PFSK-1 (cell line): ENCODE results near the gene GDPD5.

Source experiments
- POLR2AphosphoS5 ChIP-seq: IDR thresholded peaks from 2 replicates; pipeline ENCODE4 v1.6.1; 2012; ENCODE audit warnings: low read depth, mild to moderate bottlenecking, control low read depth, low read length, moderate library complexity
- TF ChIP-seq, protein P1 (sequence below), 2 experiments: IDR thresholded peaks; 2 replicates each; pipeline versions ENCODE4 v1.6.1 to v1.8.0; 2011 to 2012; ENCODE audit warnings: low read depth in 2 of 2, low read length in 2 of 2, control low read depth in 1 of 2, inconsistent platforms in 1 of 2, mild to moderate bottlenecking in 1 of 2, moderate library complexity in 1 of 2; ENCODE audit not compliant: insufficient read depth in 1 of 2

DNA sequence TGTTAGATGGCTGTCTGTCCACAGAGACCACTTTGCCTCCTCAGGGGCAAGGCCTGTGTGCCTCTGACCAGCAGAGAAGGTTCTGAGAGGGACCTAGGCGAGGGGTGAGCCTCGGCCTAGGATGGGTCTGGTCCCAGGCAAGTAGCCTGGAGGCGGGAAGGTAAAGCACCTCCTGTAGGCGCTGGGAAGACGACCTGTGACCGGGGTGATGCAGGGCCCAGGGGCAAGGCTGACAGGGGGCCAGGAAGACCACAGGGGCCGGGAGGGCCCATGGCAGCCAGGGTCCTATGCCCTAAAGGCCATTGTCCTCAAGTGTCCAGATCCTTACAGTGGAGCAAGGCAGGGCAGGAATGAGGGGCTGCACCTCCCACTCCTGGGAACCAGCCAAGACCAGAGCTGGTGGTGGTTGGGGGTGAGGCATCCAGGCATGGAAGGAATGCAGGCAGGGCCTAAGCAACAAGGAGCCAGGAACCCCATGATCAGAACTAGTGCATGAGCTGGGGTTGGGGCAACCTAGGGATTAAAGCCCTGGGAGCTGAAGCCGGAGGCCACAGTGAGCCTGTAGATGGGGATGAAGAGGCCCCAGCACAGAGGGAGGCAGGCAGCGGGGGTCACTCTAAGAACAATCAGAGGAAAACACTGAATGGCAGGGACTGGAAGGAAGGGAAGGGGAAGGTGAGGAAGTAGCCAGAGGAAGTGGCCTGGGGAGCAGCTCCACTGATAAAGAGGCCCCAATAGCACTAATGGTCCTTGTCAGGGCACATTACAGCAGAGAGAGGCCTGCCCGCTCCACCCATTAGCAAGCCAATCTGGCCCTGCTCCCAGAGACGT, 59.8 kb downstream of the GDPD5 start:
- TF ChIP-seq, protein P1, sequence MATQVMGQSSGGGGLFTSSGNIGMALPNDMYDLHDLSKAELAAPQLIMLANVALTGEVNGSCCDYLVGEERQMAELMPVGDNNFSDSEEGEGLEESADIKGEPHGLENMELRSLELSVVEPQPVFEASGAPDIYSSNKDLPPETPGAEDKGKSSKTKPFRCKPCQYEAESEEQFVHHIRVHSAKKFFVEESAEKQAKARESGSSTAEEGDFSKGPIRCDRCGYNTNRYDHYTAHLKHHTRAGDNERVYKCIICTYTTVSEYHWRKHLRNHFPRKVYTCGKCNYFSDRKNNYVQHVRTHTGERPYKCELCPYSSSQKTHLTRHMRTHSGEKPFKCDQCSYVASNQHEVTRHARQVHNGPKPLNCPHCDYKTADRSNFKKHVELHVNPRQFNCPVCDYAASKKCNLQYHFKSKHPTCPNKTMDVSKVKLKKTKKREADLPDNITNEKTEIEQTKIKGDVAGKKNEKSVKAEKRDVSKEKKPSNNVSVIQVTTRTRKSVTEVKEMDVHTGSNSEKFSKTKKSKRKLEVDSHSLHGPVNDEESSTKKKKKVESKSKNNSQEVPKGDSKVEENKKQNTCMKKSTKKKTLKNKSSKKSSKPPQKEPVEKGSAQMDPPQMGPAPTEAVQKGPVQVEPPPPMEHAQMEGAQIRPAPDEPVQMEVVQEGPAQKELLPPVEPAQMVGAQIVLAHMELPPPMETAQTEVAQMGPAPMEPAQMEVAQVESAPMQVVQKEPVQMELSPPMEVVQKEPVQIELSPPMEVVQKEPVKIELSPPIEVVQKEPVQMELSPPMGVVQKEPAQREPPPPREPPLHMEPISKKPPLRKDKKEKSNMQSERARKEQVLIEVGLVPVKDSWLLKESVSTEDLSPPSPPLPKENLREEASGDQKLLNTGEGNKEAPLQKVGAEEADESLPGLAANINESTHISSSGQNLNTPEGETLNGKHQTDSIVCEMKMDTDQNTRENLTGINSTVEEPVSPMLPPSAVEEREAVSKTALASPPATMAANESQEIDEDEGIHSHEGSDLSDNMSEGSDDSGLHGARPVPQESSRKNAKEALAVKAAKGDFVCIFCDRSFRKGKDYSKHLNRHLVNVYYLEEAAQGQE (IDR thresholded peaks at IDR 0.05; ENCODE audit: insufficient read depth in 1 of 2, low read depth in 2 of 2, low read length in 2 of 2), result no peak
- no peak for TF ChIP-seq POLR2AphosphoS5
